ENCODE results near the gene WASHC3. TPM values are rescaled to one million over a fixed set of nuclear protein-coding genes. Genes with fewer than 3 reads are reported as not detected.
A peak's percentile ranks its signal among the peaks of the same experiment; 100 is the strongest.
"Not testable (repeated sequence)": the region's sequence is repeated elsewhere in the genome, so short reads cannot be mapped to it uniquely, and the experiment has no call there.

The WASHC3 gene, protein sequence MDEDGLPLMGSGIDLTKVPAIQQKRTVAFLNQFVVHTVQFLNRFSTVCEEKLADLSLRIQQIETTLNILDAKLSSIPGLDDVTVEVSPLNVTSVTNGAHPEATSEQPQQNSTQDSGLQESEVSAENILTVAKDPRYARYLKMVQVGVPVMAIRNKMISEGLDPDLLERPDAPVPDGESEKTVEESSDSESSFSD
- 82.6 and 86.2 TPM in 2 replicates for total RNA-seq (2014; rRNA removed; shearing (Covaris generic); ENCODE audit: low replicate concordance)

DNA sequence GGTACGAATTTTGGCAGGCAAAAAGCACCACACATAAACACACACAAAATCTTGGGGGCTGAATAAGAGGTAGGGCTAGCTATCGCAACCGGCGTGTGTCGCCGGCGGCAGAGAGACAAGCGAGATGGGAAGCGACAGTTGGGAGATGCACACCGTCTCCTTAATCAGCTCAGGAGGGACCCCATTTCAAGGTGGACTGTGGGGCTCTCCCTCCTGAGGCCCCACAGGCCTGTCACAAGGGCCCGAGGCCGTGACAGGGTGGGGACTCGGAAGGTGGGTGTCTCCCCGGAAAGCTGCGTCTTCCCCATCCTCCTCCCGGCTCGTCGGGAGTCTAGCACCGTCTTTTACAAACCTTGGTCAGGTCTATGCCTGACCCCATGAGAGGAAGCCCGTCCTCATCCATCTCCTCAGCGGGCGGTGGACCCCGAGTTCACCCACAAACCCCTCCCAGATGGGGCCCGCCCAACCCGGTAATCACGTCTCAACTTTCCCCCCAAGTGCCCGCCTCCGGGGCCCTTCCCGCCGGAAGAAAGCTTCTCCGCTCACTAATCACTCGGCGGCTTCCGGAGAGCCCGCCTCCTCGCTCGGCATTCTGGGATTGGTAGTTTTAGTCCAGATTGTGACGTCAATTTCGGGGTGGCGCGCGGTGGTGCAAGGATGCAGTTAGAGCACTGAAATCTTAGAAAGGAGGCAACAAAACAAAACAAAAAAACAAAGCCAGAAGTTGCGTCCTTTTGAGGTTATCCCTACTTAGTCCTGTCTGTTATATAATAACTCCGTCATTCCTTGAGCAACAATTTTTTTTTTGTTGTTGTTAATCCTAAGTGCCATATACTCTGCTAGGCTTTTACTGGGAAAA, at the start of gene WASHC3:
WASHC3 (minus strand) TSS at position 432 of the 859 bp plus-strand sequence; CDS start at position 403, 29 bp downstream.
- in situ Hi-C loops (cut with HindIII; ENCODE audit: low pct_unique_long_range_greater_than_20kb, low sequenced_read_pairs) = no loop called here
- peak; percentile 84 for DNase-seq (ENCODE audit: low read depth)

DNA sequence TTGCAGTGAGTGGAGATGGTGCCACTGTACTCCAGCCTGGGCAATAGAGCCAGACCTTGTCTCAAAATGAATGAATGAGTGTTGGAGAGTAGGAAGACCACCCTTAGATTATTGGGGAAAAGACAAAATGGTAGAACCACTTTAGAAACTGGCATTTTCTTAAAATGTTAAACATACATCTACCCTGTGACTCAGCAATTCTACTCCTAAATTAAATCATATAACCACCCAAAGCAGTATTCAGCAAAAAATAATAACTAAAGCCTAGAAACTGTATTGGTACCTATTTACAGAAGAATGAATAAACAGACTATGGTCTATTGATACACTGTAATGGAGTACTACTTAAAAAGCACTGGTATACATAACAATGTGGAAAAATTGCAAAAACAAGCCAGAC, 49.0 kb upstream of the WASHC3 start:
- in situ Hi-C loops (cut with HindIII; ENCODE audit: low pct_unique_long_range_greater_than_20kb, low sequenced_read_pairs) = no loop called here
- no peak for DNase-seq (ENCODE audit: low read depth)

DNA sequence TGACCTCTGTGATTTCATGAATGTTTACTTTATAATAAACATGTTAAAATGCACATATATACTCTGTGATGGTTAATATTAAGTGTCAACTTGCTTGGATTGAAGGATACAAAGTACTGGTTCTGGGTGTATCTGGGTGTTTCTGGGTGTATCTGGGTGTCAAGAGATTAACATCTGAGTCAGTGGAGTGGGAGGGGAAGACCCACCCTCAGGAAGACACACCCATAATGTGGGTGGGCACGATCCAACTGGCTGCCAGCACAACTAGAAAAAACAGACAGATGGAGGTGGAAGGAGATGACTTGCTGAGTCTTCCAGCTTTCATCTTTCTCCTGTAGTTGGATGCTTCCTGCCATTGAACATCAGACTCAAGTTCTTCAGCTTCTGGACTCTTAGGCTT, 46.2 kb upstream of the WASHC3 start:
- in situ Hi-C loops (cut with HindIII; ENCODE audit: low pct_unique_long_range_greater_than_20kb, low sequenced_read_pairs) = no loop called here
- no peak for DNase-seq (ENCODE audit: low read depth)

DNA sequence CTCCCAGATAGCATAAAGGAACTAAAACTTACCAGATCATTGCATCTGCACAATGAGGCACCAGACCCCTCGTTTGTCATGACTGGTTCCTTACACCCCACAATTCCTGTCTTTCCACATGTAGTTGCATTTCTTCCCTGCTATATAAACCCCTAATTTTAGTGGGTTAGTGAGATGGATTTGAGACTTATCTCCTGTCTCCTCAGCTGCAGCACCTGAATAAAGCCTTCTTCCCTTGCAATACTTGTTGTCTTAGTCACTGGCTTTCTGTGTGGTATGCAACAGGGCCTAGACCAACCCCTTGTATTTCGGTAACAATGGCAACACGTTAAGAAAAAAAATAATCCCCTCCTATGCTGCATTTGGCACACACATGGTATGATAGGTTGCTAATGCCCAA, 45.1 kb upstream of the WASHC3 start:
- DNase-seq (ENCODE audit: low read depth) = no peak
- in situ Hi-C loops (cut with HindIII; ENCODE audit: low pct_unique_long_range_greater_than_20kb, low sequenced_read_pairs) = no loop called here

DNA sequence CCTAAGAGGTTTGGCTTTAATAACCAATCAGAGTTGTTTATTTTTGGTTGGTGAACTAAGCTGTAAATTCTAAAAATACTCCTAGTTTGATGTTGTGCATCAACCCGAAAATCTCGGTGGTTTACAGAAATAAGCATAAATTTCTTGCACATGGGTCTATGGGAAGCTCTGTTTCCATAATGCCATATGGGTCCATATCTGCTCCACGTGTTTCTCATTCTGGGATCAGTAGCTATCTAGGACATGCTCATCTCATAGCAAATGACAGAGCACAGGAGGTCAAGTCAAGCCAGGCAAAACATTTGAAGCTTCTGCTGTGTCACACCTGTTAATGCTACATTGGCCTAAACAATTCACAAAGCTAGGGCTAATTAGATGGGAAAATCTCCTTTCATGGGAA, 35.1 kb upstream of the WASHC3 start:
- no peak for DNase-seq (ENCODE audit: low read depth)
- in situ Hi-C loops (cut with HindIII; ENCODE audit: low pct_unique_long_range_greater_than_20kb, low sequenced_read_pairs) = no loop called here

DNA sequence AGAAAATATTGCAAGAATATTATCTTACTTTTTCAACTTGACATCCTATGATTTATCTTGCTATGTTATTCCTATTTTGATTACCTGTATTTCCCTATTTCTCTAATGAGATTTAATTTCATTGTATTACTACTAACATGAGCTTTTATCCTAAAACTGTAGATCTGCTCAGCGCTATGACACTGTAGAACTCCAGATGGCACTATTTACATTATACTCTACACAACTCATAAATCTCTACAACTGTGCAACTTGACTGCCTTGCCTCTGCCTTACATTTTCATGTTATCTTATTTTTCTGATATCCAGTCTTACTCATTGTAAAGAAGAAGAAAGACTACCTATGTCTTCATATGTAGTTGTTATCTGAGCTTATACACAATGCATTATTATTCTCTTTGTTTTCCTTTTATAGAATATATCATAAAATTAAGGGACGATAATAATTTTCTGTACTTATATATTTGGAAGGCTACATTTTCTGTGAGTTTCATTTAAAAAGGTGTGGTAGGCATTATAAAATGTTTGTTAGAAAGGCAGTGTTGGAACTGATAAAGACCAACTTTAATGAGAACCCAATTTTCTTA, 34.0 kb upstream of the WASHC3 start:
- in situ Hi-C loops (cut with HindIII; ENCODE audit: low pct_unique_long_range_greater_than_20kb, low sequenced_read_pairs) = no loop called here
- no peak for DNase-seq (ENCODE audit: low read depth)

DNA sequence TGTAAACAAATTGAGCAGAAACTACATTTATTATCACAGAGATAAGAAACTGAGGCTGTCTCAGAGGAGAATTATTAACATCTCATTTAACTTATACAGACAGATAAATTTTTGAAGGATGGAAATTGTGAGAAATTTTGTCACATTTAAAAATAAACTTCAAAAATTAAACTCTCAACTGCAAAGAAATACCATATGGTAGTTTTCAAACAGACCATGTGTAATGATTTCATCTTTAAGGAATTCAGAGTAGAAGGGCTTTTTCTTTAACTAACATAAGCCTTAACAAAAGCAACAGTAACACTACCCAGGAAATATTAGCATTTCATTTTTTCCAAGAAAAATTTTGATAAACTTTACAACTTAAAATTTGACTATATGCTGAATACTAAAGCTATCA, 31.5 kb upstream of the WASHC3 start:
- in situ Hi-C loops (cut with HindIII; ENCODE audit: low pct_unique_long_range_greater_than_20kb, low sequenced_read_pairs) = no loop called here

DNA sequence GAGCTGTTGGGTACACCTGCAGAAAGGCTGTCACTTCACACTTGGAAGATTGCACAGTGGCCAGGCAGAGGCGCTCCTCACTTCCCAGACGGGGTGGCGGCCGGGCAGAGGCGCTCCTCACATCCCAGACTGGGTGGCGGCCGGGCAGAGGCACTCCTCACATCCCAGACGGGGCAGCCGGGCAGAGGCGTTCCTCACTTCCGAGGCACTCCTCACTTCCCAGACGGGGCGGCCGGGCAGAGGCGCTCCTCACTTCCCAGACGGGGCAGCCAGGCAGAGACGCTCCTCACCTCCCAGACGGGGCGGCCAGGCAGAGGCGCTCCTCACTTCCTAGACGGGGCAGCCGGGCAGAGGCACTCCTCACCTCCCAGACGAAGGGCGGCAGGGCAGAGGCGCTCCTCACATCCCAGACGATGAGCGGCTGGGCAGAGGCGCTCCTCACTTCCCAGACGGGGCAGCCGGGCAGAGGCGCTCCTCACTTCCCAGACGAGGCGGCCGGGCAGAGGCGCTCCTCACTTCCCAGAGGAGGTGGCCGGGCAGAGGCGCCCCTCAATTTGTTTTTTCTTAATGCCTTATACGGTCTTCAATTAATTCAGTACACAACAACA, 27.5 kb upstream of the WASHC3 start:
- DNase-seq (ENCODE audit: low read depth); in situ Hi-C loops (cut with HindIII; ENCODE audit: low pct_unique_long_range_greater_than_20kb, low sequenced_read_pairs): not testable (repeated sequence)

More for the DNA sequence above, 31.5 kb upstream of the WASHC3 start:
- DNase-seq (ENCODE audit: low read depth) = no peak

DNA sequence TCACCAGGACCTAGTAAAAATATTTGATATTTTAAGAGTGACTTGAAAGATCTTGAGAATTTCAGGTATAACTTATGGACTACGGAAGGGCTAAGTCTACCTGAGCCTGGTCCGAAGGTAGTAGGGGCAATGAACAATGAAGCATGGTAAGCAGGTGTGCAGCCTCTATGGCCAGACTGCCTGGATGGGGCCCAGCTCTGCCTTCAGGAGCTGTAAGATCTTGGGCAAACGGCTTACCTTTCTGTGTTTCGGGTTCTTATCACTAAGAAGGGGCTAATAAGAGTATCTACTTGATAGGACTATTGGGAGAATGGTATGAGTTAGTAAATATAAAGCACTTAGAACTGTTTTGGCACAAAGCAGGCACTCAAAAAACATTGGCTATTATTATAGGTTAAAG, 19.1 kb upstream of the WASHC3 start:
- DNase-seq (ENCODE audit: low read depth) = no peak
- in situ Hi-C loops (cut with HindIII; ENCODE audit: low pct_unique_long_range_greater_than_20kb, low sequenced_read_pairs) = no loop called here

DNA sequence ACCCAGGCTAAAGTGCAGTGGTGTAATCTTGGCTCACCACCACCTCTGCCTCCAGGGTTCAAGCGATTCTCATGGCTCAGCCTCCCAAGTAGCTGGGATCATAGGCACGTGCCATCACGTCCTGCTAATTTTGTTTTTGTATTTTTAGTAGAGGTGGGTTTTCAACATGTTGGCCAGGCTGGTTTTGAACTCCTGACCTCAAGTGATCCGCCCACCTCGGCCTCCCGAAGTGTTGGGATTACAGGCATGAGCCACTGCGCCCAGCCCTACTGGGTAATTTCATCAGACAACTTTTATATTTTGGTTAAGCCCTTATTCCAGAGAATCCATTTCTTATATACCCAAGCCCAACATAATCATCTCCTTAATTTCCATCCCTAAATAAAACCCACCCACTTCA, 10.3 kb upstream of the WASHC3 start:
- DNase-seq (ENCODE audit: low read depth); in situ Hi-C loops (cut with HindIII; ENCODE audit: low pct_unique_long_range_greater_than_20kb, low sequenced_read_pairs): not testable (repeated sequence)

DNA sequence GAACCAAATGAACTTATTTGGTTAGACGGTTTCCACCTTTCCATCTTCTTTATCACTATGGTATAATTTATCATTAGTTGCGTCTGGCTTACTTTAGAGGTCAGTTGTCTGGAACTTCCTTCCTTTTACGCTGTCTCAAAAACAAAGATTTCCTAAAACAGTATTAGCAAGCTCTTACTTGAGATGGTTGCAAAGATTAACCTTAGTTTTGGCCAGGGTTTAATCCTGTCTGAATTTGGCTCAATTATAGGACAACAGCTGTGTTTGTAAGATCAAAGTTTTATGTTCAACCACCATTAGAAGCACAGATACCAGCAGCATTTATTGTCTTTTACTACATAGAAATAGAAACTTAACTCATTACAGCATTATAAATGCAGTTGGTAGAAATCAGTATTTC, 7.9 kb upstream of the WASHC3 start:
- in situ Hi-C loops (cut with HindIII; ENCODE audit: low pct_unique_long_range_greater_than_20kb, low sequenced_read_pairs) = no loop called here
- no peak for DNase-seq (ENCODE audit: low read depth)

DNA sequence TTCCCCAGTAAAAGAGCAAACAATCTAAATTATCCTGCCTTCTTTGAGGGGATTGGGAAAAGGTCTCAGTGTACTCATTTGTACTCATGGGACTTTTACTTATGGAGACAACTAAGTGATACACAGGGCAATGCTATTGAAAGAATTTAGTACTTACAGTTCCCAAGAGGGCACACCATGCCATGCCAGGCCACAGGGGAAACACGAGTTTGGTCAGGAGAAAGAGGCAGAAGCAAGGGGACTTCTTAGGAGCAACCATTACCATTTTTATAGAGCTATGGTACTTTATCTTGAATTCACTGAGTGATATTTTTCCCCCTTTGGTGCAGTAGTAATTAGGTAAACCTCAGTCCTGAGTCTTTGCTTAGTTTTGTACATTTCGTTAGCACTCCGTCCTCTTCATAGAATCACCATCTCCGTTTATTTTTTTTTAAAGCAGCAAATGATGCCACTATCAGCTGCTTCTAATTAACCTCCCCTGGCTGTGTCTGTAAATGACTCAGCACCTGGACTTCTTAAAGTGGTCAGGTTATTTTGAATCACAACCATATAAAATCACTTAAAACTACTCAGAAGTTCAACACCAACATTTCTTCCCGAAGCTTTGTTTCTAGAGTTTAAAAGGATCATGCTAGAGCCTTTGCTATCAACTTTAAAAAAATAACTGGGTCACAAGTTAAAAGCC, 5.9 kb upstream of the WASHC3 start:
- DNase-seq (ENCODE audit: low read depth) = peak; percentile 4
- in situ Hi-C loops (cut with HindIII; ENCODE audit: low pct_unique_long_range_greater_than_20kb, low sequenced_read_pairs) = no loop called here

DNA sequence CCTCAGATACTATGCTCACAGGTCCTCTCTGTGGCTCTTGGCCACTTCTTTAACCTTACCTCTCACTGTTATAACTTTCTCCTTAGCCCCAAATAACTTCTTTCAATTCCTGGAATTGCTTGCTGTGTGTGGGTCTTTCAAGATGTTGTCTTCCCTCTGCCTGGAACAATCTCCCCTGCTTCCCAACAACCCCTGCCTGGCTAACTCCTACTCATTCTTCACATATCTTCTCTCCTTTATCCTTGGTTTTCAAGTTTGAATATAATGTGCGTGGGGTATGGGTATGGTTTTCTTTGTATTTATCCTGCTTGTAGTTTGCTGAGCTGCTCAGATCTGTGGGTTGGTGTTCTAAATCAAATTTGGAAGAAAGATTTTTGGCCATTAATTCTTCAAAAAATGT, 2.7 kb upstream of the WASHC3 start:
- in situ Hi-C loops (cut with HindIII; ENCODE audit: low pct_unique_long_range_greater_than_20kb, low sequenced_read_pairs) = no loop called here
- DNase-seq (ENCODE audit: low read depth) = no peak

DNA sequence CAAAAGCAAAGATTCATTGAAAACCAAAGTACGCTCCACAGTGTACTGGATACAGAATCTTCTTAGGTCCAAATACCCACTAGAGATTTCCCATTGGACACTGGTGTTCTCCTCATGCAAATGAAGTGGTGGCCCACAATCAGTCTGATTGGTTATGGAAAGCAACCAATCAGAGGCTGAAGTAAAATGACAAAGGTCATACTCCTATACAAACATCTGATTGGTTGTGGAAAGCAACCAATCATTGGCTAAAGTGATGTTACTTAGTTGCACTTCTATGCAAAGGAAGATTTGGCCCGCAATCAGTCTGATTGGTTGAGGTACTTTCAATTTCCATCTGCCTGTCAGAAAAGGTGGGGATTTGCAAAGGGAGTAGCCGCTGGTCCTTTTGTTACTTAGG, 1.3 kb upstream of the WASHC3 start:
- in situ Hi-C loops (cut with HindIII; ENCODE audit: low pct_unique_long_range_greater_than_20kb, low sequenced_read_pairs) = no loop called here
- DNase-seq (ENCODE audit: low read depth) = peak; percentile 86

DNA sequence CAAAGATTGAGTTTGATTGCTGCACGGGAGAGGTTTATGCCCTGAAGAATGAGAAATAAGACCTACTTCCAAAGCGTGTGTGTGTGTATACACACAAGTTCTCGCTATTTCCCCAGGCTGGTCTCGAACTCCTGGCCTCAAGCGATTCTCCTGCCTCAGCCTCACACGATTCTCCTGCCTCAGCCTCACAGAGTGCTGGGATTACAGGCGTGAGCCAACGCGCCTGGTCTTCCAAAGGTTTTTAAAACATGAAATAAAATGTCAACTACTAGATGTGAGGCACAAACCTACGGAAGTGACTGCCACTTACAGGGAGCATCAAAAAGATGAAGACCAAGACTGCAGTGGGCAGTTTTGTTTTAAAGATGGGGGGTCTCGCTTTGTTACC, 622 bp upstream of the WASHC3 start:
- DNase-seq (ENCODE audit: low read depth) = no peak
- in situ Hi-C loops (cut with HindIII; ENCODE audit: low pct_unique_long_range_greater_than_20kb, low sequenced_read_pairs) = no loop called here

DNA sequence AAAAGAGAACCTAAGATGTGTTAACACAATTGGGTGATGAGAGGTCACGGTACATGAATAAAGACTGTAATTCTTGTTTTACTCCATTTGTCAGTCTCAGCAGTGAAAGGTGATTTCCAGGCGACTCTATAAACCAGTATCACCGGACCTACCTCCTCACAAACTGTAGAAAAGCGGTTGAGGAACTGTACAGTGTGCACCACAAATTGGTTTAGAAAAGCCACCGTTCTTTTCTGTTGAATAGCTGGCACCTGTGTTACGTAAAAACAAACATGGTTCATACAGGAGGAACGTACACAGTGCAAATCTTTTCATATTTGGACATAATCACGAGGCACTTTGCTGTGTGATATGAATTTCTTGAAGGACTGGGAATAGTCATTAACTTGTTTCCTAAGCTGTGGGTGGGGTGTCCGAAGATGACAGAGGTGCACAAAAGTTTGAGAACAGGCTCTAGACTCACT, 663 bp downstream of the WASHC3 start:
- in situ Hi-C loops (cut with HindIII; ENCODE audit: low pct_unique_long_range_greater_than_20kb, low sequenced_read_pairs) = no loop called here
- DNase-seq (ENCODE audit: low read depth) = no peak

DNA sequence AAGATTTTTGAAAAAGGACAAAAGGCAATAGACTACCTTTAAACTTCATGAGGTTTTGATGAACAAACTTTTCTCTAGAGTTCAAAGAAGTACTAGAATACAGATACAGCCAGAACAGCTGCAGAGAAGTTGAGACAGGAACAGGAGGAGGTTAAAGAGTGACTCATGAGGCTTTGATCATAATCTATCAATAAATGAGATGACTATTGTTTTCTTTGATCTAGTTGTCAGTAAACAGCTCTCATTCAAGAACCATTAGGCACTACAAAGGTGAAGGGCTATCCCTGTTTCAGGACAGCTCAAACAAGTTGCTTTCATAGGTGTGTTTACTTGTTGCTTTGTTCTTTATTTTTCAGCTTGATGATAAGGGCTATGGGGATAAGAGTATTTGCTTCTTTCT, 2.4 kb downstream of the WASHC3 start:
- in situ Hi-C loops (cut with HindIII; ENCODE audit: low pct_unique_long_range_greater_than_20kb, low sequenced_read_pairs) = no loop called here
- no peak for DNase-seq (ENCODE audit: low read depth)

DNA sequence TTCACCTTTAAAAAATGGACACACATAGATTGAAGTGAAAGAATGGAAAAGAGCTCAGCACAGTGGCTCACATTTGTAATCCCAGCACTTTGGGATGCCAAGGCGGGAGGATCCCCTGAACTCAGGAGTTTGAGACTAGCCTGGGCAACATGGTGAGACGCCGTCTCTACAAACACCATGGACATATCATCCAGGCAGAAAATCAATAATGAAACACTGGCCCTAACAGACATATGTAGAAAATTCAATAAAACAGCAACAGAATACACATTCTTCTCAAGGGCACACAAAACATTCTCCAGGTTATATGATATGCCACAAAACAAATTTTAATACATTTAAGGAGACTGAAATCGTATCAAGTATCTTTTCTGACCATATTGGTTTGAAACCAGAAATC, 7.4 kb downstream of the WASHC3 start:
- DNase-seq (ENCODE audit: low read depth) = no peak
- in situ Hi-C loops (cut with HindIII; ENCODE audit: low pct_unique_long_range_greater_than_20kb, low sequenced_read_pairs) = no loop called here

DNA sequence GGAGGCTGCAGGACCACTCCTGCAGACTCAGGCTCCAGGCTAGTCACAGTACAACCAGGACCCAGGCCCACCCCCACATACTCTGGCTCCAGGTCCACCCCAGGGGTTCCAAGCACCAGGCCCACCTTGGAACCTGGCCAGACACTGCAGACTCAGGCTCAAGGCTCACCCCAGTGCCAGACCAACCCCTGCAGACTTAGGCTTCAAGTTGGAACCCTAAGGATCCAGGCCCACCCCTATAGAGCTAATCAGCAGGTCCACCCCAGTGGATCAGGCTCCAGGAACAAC, 8.8 kb downstream of the WASHC3 start:
- in situ Hi-C loops (cut with HindIII; ENCODE audit: low pct_unique_long_range_greater_than_20kb, low sequenced_read_pairs) = no loop called here
- DNase-seq (ENCODE audit: low read depth) = no peak
